Activated T-helper 1 cell treated with anti-CD3 and anti-CD28 coated beads, Interleukin-12 subunit alpha, Interleukin-12 subunit beta, Interleukin-2, Interleukin-4 antibody, amounts not matched to agents 30 ng/mL and 10 ng/mL and 1 ng/mL, durations not matched to agents 14 hours and 24 hours and 36 hours (primary cell): Measurements from ENCODE around the gene SERTAD3. TPM values are rescaled to one million over a fixed set of nuclear protein-coding genes. Genes with fewer than 3 reads are reported as not detected.
"Not testable (repeated sequence)": the region's sequence is repeated elsewhere in the genome, so short reads cannot be mapped to it uniquely, and the experiment has no call there.

Source experiments
- DNase-seq: peaks from one replicate; pipeline ENCODE4 v3.0.0; 2021; ENCODE audit warnings: low spot score
- H3K27ac Mint-ChIP-seq: one replicate; pipeline ENCODE4 v1.8.0; 2021; ENCODE audit warnings: mild to moderate bottlenecking, mixed read lengths
- H3K27me3 Mint-ChIP-seq: one replicate; pipeline ENCODE4 v1.8.0; 2022; ENCODE audit warnings: mild to moderate bottlenecking, moderate library complexity, mixed read lengths; ENCODE audit not compliant: insufficient read depth
- H3K36me3 Mint-ChIP-seq: one replicate; pipeline ENCODE4 v1.8.0; 2021; ENCODE audit warnings: low read depth, mixed read lengths
- H3K4me1 Mint-ChIP-seq: one replicate; pipeline ENCODE4 v1.8.0; 2021; ENCODE audit warnings: low read depth, mixed read lengths
- H3K4me3 Mint-ChIP-seq: one replicate; pipeline ENCODE4 v1.8.0; 2021; ENCODE audit warnings: mild to moderate bottlenecking, moderate library complexity, mixed read lengths
- H3K9me3 Mint-ChIP-seq: one replicate; pipeline ENCODE4 v1.8.0; 2021; ENCODE audit warnings: mixed read lengths
- intact Hi-C: fragments of 100-400 bp; cut with micrococcal nuclease; formaldehyde crosslinking; loops from one replicate; pipeline ENCODE4 v1.15.1; 2024
- total RNA-seq: library from RNA; stranded (reverse); gene quantifications from 2 replicates; pipeline ENCODE4 v1.2.3, GENCODE V29; 2022

The SERTAD3 gene
- total RNA-seq, result 6.4 and 10.0 TPM in 2 replicates

- DNase-seq, result peak; percentile 97
- Mint-ChIP-seq H3K27me3 (no peaks in the 10 kb centered on the region), H3K4me3 (peak within 1 kb of the TSS; percentile 97), H3K36me3 (peaks cover 11% of the 10 kb centered on the region), H3K27ac (peak within 1 kb of the TSS; percentile 97), H3K4me1 (peaks cover 26% of the 10 kb centered on the region), H3K9me3 (no peaks in the 10 kb centered on the region)
- intact Hi-C loops, result loop anchor here (1.0 to 5.0 kb wide), 13 partner anchors 11 to 918 kb away; partner anchors contain the start of genes AKT2, B9D2, BLVRB and C19orf47
These were observed at the start of gene SERTAD3 for GRCh38 chr19:40444000-40444824. TSS of gene SERTAD3 (minus strand) at chr19:40444335. CDS start at chr19:40442080, 2,255 bp downstream.

GRCh38 chr19:40493778-40494177, 49.6 kb upstream of the SERTAD3 start:
- no peak overlapping the region for H3K4me3 Mint-ChIP-seq
- no peak overlapping the region for H3K27ac Mint-ChIP-seq
- H3K36me3 Mint-ChIP-seq, result no peaks in the 10 kb centered on the region
- no peaks in the 10 kb centered on the region for H3K4me1 Mint-ChIP-seq
- intact Hi-C loops, result no loop called here
- H3K9me3 Mint-ChIP-seq, result no peaks in the 10 kb centered on the region
- H3K27me3 Mint-ChIP-seq, result peaks cover 14% of the 10 kb centered on the region
- DNase-seq, result no peak

- Mint-ChIP-seq H3K4me3 (no peak overlapping the region), H3K9me3 (no peaks in the 10 kb centered on the region), H3K27me3 (peaks cover 16% of the 10 kb centered on the region)
These were observed 48.1 kb upstream of the SERTAD3 start for GRCh38 chr19:40492274-40492673.

GRCh38 chr19:40489882-40490230, 45.7 kb upstream of the SERTAD3 start:
- Mint-ChIP-seq H3K27ac (no peak overlapping the region), H3K9me3 (no peaks in the 10 kb centered on the region), H3K4me3 (no peak overlapping the region), H3K27me3 (peaks cover 21% of the 10 kb centered on the region), H3K4me1 (no peaks in the 10 kb centered on the region), H3K36me3 (no peaks in the 10 kb centered on the region)
- intact Hi-C loops, result no loop called here
- DNase-seq, result no peak

More at GRCh38 chr19:40492274-40492673, 48.1 kb upstream of the SERTAD3 start:
- H3K4me1 Mint-ChIP-seq, result no peaks in the 10 kb centered on the region
- intact Hi-C loops, result no loop called here
- H3K36me3 Mint-ChIP-seq, result no peaks in the 10 kb centered on the region
- no peak for DNase-seq
- no peak overlapping the region for H3K27ac Mint-ChIP-seq

- intact Hi-C loops, result no loop called here
- DNase-seq, result no peak
- H3K9me3 Mint-ChIP-seq, result no peaks in the 10 kb centered on the region
- H3K4me1 Mint-ChIP-seq, result no peaks in the 10 kb centered on the region
- H3K27ac Mint-ChIP-seq, result no peak overlapping the region
- H3K4me3 Mint-ChIP-seq, result no peak overlapping the region
- H3K27me3 Mint-ChIP-seq, result peaks cover 21% of the 10 kb centered on the region
- H3K36me3 Mint-ChIP-seq, result no peaks in the 10 kb centered on the region
These were observed 41.9 kb upstream of the SERTAD3 start for GRCh38 chr19:40486017-40486416.

GRCh38 chr19:40475878-40476644, 31.9 kb upstream of the SERTAD3 start:
- intact Hi-C loops, H3K36me3 Mint-ChIP-seq, DNase-seq, H3K4me1 Mint-ChIP-seq, H3K27me3 Mint-ChIP-seq, H3K9me3 Mint-ChIP-seq, H3K27ac Mint-ChIP-seq, H3K4me3 Mint-ChIP-seq: not testable (repeated sequence)

GRCh38 chr19:40474737-40475136, 30.6 kb upstream of the SERTAD3 start:
- intact Hi-C loops, result no loop called here

GRCh38 chr19:40472516-40472915, 28.4 kb upstream of the SERTAD3 start:
- H3K27ac Mint-ChIP-seq, result no peak overlapping the region
- no peaks in the 10 kb centered on the region for H3K36me3 Mint-ChIP-seq
- intact Hi-C loops, result no loop called here
- peaks cover 19% of the 10 kb centered on the region for H3K27me3 Mint-ChIP-seq
- no peak overlapping the region for H3K4me3 Mint-ChIP-seq
- DNase-seq, result no peak
- H3K9me3 Mint-ChIP-seq, result no peaks in the 10 kb centered on the region
- H3K4me1 Mint-ChIP-seq, result no peaks in the 10 kb centered on the region

More at GRCh38 chr19:40474737-40475136, 30.6 kb upstream of the SERTAD3 start:
- no peak overlapping the region for H3K27ac Mint-ChIP-seq
- no peaks in the 10 kb centered on the region for H3K9me3 Mint-ChIP-seq
- H3K4me1 Mint-ChIP-seq, result no peaks in the 10 kb centered on the region
- no peak overlapping the region for H3K4me3 Mint-ChIP-seq
- DNase-seq, result no peak
- no peaks in the 10 kb centered on the region for H3K36me3 Mint-ChIP-seq
- H3K27me3 Mint-ChIP-seq, result peaks cover 2% of the 10 kb centered on the region

- Mint-ChIP-seq H3K27ac (no peak overlapping the region), H3K36me3 (peaks cover 6% of the 10 kb centered on the region), H3K9me3 (no peaks in the 10 kb centered on the region), H3K4me3 (no peak overlapping the region), H3K4me1 (peaks cover 7% of the 10 kb centered on the region), H3K27me3 (peaks cover 25% of the 10 kb centered on the region)
- DNase-seq, result no peak
- intact Hi-C loops, result no loop called here
These were observed 27.0 kb upstream of the SERTAD3 start for GRCh38 chr19:40471111-40471510.

GRCh38 chr19:40469011-40469410, 24.9 kb upstream of the SERTAD3 start:
- Mint-ChIP-seq H3K9me3 (no peaks in the 10 kb centered on the region), H3K27ac (no peak overlapping the region), H3K4me1 (peaks cover 25% of the 10 kb centered on the region), H3K27me3 (peaks cover 29% of the 10 kb centered on the region), H3K36me3 (peaks cover 6% of the 10 kb centered on the region), H3K4me3 (no peak overlapping the region)
- DNase-seq, result no peak
- intact Hi-C loops, result loop anchor here (10.0 kb wide), 1 partner anchor 246 kb away; the partner anchor contains the start of genes COQ8B and ITPKC

- intact Hi-C loops, result loop anchor here (1.0 to 10.0 kb wide), 2 partner anchors 248 to 283 kb away; partner anchors contain the start of genes ACTMAP, COQ8B and ITPKC
- Mint-ChIP-seq H3K27ac (peak within 1 kb of the TSS; percentile 92), H3K9me3 (no peaks in the 10 kb centered on the region), H3K36me3 (peaks cover 6% of the 10 kb centered on the region), H3K27me3 (peaks cover 29% of the 10 kb centered on the region), H3K4me1 (peaks cover 28% of the 10 kb centered on the region), H3K4me3 (peak within 1 kb of the TSS; percentile 77)
- DNase-seq, result no peak
These were observed 23.0 kb upstream of the SERTAD3 start, which contains the start of gene SPTBN4 for GRCh38 chr19:40466985-40467734. TSS of gene SPTBN4 (plus strand) at chr19:40467001. CDS start at chr19:40472622, 5,621 bp downstream.

GRCh38 chr19:40466219-40466984, 22.3 kb upstream of the SERTAD3 start:
- peaks cover 6% of the 10 kb centered on the region for H3K36me3 Mint-ChIP-seq
- peak; percentile 14 for DNase-seq
- intact Hi-C loops, result loop anchor here (1.0 to 10.0 kb wide), 2 partner anchors 248 to 284 kb away; partner anchors contain the start of genes ACTMAP, COQ8B and ITPKC
- H3K27ac Mint-ChIP-seq, result peak overlapping the region; percentile 92
- H3K4me3 Mint-ChIP-seq, result peak overlapping the region; percentile 77
- no peaks in the 10 kb centered on the region for H3K9me3 Mint-ChIP-seq
- peaks cover 28% of the 10 kb centered on the region for H3K4me1 Mint-ChIP-seq
- peaks cover 29% of the 10 kb centered on the region for H3K27me3 Mint-ChIP-seq
